Endodermal cell (in vitro differentiated cells): ENCODE measurements around the gene EID2B. TPM values are rescaled to one million over a fixed set of nuclear protein-coding genes. Genes with fewer than 3 reads are reported as not detected.

Source experiments
- DNase-seq: peaks from one replicate; pipeline ENCODE4 v3.0.0-alpha.2; 2017
- H3K27ac ChIP-seq: 2 replicates; pipeline ENCODE4 v1.5.1; 2013; ENCODE audit warnings: mild to moderate bottlenecking, low read depth, low read length, moderate library complexity
- H3K27me3 ChIP-seq: 2 replicates; pipeline ENCODE4 v1.6.1; 2013; ENCODE audit warnings: mild to moderate bottlenecking, low read length, moderate library complexity; ENCODE audit not compliant: insufficient read depth, control insufficient read depth, poor library complexity, severe bottlenecking
- H3K36me3 ChIP-seq: 2 replicates; pipeline ENCODE4 v1.7.0; 2013; ENCODE audit warnings: mild to moderate bottlenecking, low read length, moderate library complexity; ENCODE audit not compliant: control insufficient read depth, insufficient read depth
- H3K4me1 ChIP-seq: one replicate; pipeline ENCODE4 v1.7.0; 2013; ENCODE audit warnings: low read length; ENCODE audit not compliant: control insufficient read depth, insufficient read depth
- H3K4me3 ChIP-seq: 2 replicates; pipeline ENCODE4 v1.5.1; 2013; ENCODE audit warnings: mild to moderate bottlenecking, low read length, moderate library complexity
- H3K9ac ChIP-seq: 2 replicates; pipeline ENCODE4 v1.6.1; 2013; ENCODE audit warnings: mild to moderate bottlenecking, low read length, moderate library complexity; ENCODE audit not compliant: poor library complexity, severe bottlenecking; ENCODE audit errors: extremely low read depth
- H3K9me3 ChIP-seq: 2 replicates; pipeline ENCODE4 v1.6.1; 2013; ENCODE audit warnings: mild to moderate bottlenecking, low read length, moderate library complexity; ENCODE audit not compliant: control insufficient read depth
- H3K27ac Mint-ChIP-seq: 2 replicates; pipeline ENCODE4 v1.8.0; 2020; ENCODE audit warnings: mixed read lengths
- H3K27me3 Mint-ChIP-seq: 2 replicates; pipeline ENCODE4 v1.8.0; 2021; ENCODE audit warnings: mild to moderate bottlenecking, mixed read lengths; ENCODE audit not compliant: insufficient read depth
- H3K36me3 Mint-ChIP-seq: 2 replicates; pipeline ENCODE4 v1.8.0; 2020; ENCODE audit warnings: low read depth, mixed read lengths
- H3K4me1 Mint-ChIP-seq: 2 replicates; pipeline ENCODE4 v1.8.0; 2020; ENCODE audit warnings: mixed read lengths
- H3K4me3 Mint-ChIP-seq: 2 replicates; pipeline ENCODE4 v1.8.0; 2020; ENCODE audit warnings: mild to moderate bottlenecking, moderate library complexity, mixed read lengths
- H3K9me3 Mint-ChIP-seq: 2 replicates; pipeline ENCODE4 v1.8.0; 2020; ENCODE audit warnings: mild to moderate bottlenecking, mixed read lengths
- CTCF ChIP-seq: fragments of 200-600 bp; sonication (generic); conservative IDR thresholded peaks from 2 replicates; pipeline ENCODE4 v1.5.0; 2021; ENCODE audit warnings: antibody characterized with exemption, mild to moderate bottlenecking
- WGBS, 2 experiments: methylation state at CpG; one replicate each; pipeline versions ENCODE4 v1.1.5 to v1.1.7; 2013; ENCODE audit warnings: missing lambda C conversion rate in 2 of 2, mixed read lengths in 1 of 2; ENCODE audit not compliant: insufficient coverage in 1 of 2, insufficient read length in 1 of 2; 5-methylcytosine and 5-hydroxymethylcytosine counted together
- total RNA-seq, 2 donors: library from RNA; stranded (reverse); fragmentation: NEBNext Ultra II Directional in 1 of 2; extraction: Animal tissue kit (Norgen Biotek cat#: 25700) in 1 of 2; gene quantifications; 2 replicates in 1 of 2; 3 replicates in 1 of 2; pipeline ENCODE4 v1.2.1, GENCODE V29; 2021

The EID2B gene
- total RNA-seq, 2 donors from 2014 or later, result 1.2 to 3.8 TPM

- WGBS, 2 experiments, result 61 to 89% methylated on average over 1 to 4 of the region's 4 CpGs
- peaks cover 72% of the 10 kb centered on the region for H3K27me3 Mint-ChIP-seq
- H3K4me3 ChIP-seq, result no peak overlapping the region
- H3K36me3 ChIP-seq, result no peaks in the 10 kb centered on the region
- no peak overlapping the region for H3K27ac ChIP-seq
- no peaks in the 10 kb centered on the region for H3K36me3 Mint-ChIP-seq
- TF ChIP-seq CTCF, result no peak
- H3K4me1 ChIP-seq, result no peaks in the 10 kb centered on the region
- H3K4me3 Mint-ChIP-seq, result no peak overlapping the region
- DNase-seq, result no peak
- no peak overlapping the region for H3K27ac Mint-ChIP-seq
- H3K9me3 ChIP-seq, result no peaks in the 10 kb centered on the region
- no peak overlapping the region for H3K9ac ChIP-seq
- H3K4me1 Mint-ChIP-seq, result peaks cover 9% of the 10 kb centered on the region
- peaks cover 3% of the 10 kb centered on the region for H3K9me3 Mint-ChIP-seq
- peaks cover 60% of the 10 kb centered on the region for H3K27me3 ChIP-seq
Observed at GRCh38 chr19:39500543-39500942, 32.1 kb downstream of the EID2B start.

GRCh38 chr19:39499932-39500331 lies 32.7 kb downstream of the EID2B start:
- Histone ChIP-seq H3K9ac (no peak overlapping the region), H3K27me3 (peaks cover 54% of the 10 kb centered on the region), H3K9me3 (no peaks in the 10 kb centered on the region), H3K36me3 (no peaks in the 10 kb centered on the region), H3K27ac (no peak overlapping the region), H3K4me1 (no peaks in the 10 kb centered on the region), H3K4me3 (no peak overlapping the region)
- TF ChIP-seq CTCF, result no peak
- Mint-ChIP-seq H3K9me3 (peaks cover 3% of the 10 kb centered on the region), H3K27me3 (peaks cover 66% of the 10 kb centered on the region), H3K27ac (no peak overlapping the region), H3K4me1 (peaks cover 9% of the 10 kb centered on the region), H3K36me3 (no peaks in the 10 kb centered on the region), H3K4me3 (no peak overlapping the region)
- DNase-seq, result no peak
- 82 to 83% methylated on average over 6 to 8 of the region's 8 CpGs for WGBS, 2 experiments

- Histone ChIP-seq H3K4me1 (no peaks in the 10 kb centered on the region), H3K9ac (no peak within 1 kb of the TSS), H3K27ac (peak within 1 kb of the TSS; percentile 94), H3K27me3 (peaks cover 45% of the 10 kb centered on the region), H3K9me3 (no peaks in the 10 kb centered on the region), H3K4me3 (peak within 1 kb of the TSS; percentile 61), H3K36me3 (no peaks in the 10 kb centered on the region)
- peak within 1 kb of the TSS; percentile 42 for H3K4me3 Mint-ChIP-seq
- TF ChIP-seq CTCF, result no peak
- peaks cover 9% of the 10 kb centered on the region for H3K4me1 Mint-ChIP-seq
- peak; percentile 86 for DNase-seq
- H3K9me3 Mint-ChIP-seq, result peaks cover 3% of the 10 kb centered on the region
- WGBS, 2 experiments, result 7 to 11% methylated on average over 7 to 59 of the region's 60 CpGs
- no peaks in the 10 kb centered on the region for H3K36me3 Mint-ChIP-seq
- H3K27me3 Mint-ChIP-seq, result peaks cover 57% of the 10 kb centered on the region
- H3K27ac Mint-ChIP-seq, result no peak within 1 kb of the TSS
Observed at GRCh38 chr19:39498798-39499642, 33.6 kb downstream of the EID2B start, which contains the start of gene DLL3. Gene DLL3 (plus strand): TSS chr19:39498947. CDS start chr19:39498975, 28 bp downstream.
